ENCODE data around the gene LSM3.
"Not testable (repeated sequence)": the region's sequence is repeated elsewhere in the genome, so short reads cannot be mapped to it uniquely, and the experiment has no call there.

The LSM3 gene

GRCh38 chr3:14222900-14223594 is 44.4 kb downstream of the LSM3 start:
- DNase-seq, result peak; percentile 66

- no peak for DNase-seq
Measured at GRCh38 chr3:14223595-14223994, 45.0 kb downstream of the LSM3 start.

GRCh38 chr3:14224895-14225294 is 46.3 kb downstream of the LSM3 start:
- DNase-seq, result no peak

- no peak for DNase-seq
Measured at GRCh38 chr3:14225421-14225820, 46.8 kb downstream of the LSM3 start.

- DNase-seq, result not testable (repeated sequence)
Measured at GRCh38 chr3:14226351-14226750, 47.7 kb downstream of the LSM3 start.

- no peak for DNase-seq
Measured at GRCh38 chr3:14227856-14228255, 49.2 kb downstream of the LSM3 start.

GRCh38 chr3:14228681-14229470 is 50.3 kb downstream of the LSM3 start:
- no peak for DNase-seq

- DNase-seq, result not testable (repeated sequence)
Measured at GRCh38 chr3:14229695-14230094, 51.1 kb downstream of the LSM3 start.

GRCh38 chr3:14230729-14231128 is 52.1 kb downstream of the LSM3 start:
- peak; percentile 15 for DNase-seq

GRCh38 chr3:14231145-14231990 is 52.8 kb downstream of the LSM3 start:
- peak; percentile 73 for DNase-seq

GRCh38 chr3:14231998-14232501 is 53.4 kb downstream of the LSM3 start:
- no peak for DNase-seq

GRCh38 chr3:14234251-14235002 is 55.8 kb downstream of the LSM3 start:
- DNase-seq, result peak; percentile 24

- no peak for DNase-seq
Measured at GRCh38 chr3:14235003-14235911, 56.6 kb downstream of the LSM3 start.

- peak; percentile 44 for DNase-seq
Measured at GRCh38 chr3:14235912-14236295, 57.3 kb downstream of the LSM3 start.

GRCh38 chr3:14236902-14237301 is 58.3 kb downstream of the LSM3 start:
- no peak for DNase-seq

GRCh38 chr3:14237457-14237856 is 58.8 kb downstream of the LSM3 start:
- no peak for DNase-seq

- no peak for DNase-seq
Measured at GRCh38 chr3:14238356-14238755, 59.7 kb downstream of the LSM3 start.

GRCh38 chr3:14238930-14239329 is 60.3 kb downstream of the LSM3 start:
- no peak for DNase-seq

- DNase-seq, result no peak
Measured at GRCh38 chr3:14239940-14240339, 61.3 kb downstream of the LSM3 start.

- no peak for DNase-seq
Measured at GRCh38 chr3:14240366-14240765, 61.7 kb downstream of the LSM3 start.

GRCh38 chr3:14241716-14242115 is 63.1 kb downstream of the LSM3 start:
- no peak for DNase-seq
